Erythroblast (primary cell): ENCODE measurements around the gene ALDH3B1.
"Not testable (repeated sequence)": the region's sequence is repeated elsewhere in the genome, so short reads cannot be mapped to it uniquely, and the experiment has no call there.

Source experiments
- GATA1 ChIP-seq: IDR thresholded peaks from 2 replicates; pipeline ENCODE4 v1.6.1; 2011; ENCODE audit warnings: low read depth, mild to moderate bottlenecking, control low read depth, low read length, moderate library complexity
- POLR2A ChIP-seq: IDR thresholded peaks from 2 replicates; pipeline ENCODE4 v1.6.1; 2011; ENCODE audit warnings: mild to moderate bottlenecking, low read length

- TF ChIP-seq POLR2A, GATA1: not testable (repeated sequence)
These were observed 19.4 kb upstream of the ALDH3B1 start for GRCh38 chr11:67990546-67991346.
